ENCODE data around the gene PAX8.

GRCh38 chr2:113216321-113216720 lies 62.4 kb downstream of the PAX8 start:
- no peak for TF ChIP-seq CTCF (conservative IDR thresholded peaks at IDR 0.05; ENCODE audit: low read depth in 2 of 2)
- TF ChIP-seq CREB1 (CRISPR knock-in tag; IDR thresholded peaks at IDR 0.05; ENCODE audit: low read depth): no peak
- TF ChIP-seq POLR2AphosphoS5 (IDR thresholded peaks at IDR 0.05; ENCODE audit: low read depth): no peak

Data from GM23338 (cell line).